ENCODE results near the gene ZGLP1. TPM values are rescaled to one million over a fixed set of nuclear protein-coding genes. Genes with fewer than 3 reads are reported as not detected.

The ZGLP1 gene
- total RNA-seq, 1 experiment from 2014 or later, result 1.8 TPM

DNA sequence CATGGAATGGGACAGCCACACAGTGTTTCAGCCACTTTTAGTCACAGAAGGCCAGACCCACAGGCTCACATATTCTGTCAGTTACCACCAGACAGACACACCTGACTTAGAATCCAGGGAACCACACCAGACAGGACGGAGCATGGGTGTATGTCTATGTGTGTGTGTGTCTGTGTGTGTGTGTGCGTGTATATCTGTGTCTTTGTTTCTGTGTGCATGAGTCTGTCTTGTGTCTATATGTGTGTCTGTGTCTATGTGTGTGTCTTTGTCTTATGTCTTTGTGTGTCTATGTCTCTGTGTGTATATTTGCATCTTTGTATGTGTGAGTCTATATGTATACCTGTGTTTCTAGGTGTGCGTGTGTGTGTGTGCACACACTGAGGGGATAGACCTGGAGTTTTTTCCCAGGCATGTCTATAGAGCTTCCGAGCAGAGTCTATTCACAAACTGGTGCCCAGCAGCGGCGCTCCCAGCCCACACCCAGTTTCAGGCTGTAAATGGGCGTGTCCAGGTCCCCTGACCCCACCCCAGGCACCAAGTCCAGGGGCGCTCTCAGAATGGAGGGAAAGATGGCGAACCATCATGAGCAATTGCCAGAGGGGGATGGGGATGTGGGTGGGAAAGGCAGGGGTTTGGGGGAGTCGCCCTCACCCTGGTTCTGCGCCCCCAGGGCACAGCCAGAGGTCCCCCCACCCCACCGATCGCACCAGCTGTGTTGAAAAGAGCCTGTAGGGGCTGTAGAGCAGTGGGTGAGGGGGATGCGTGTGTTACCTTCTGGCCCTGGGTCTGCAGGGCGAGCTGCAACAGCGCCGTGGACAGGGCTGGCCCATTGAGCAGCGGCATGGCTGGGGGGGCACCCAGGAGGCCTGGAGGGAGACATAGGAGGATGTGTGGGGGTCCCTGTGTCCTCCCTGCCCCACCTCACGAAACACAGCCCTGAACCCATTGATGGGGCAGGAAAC is 12.5 kb upstream of the ZGLP1 start:
- Histone ChIP-seq H3K36me3 (ENCODE audit: low read depth, low read length) (peaks cover 47% of the 10 kb centered on the region), H3K79me2 (ENCODE audit: low read length) (no peaks in the 10 kb centered on the region), H3K27me3 (ENCODE audit: low read length) (no peaks in the 10 kb centered on the region), H3K9ac (ENCODE audit: low read length) (no peak overlapping the region), H2AFZ (ENCODE audit: low read length) (no peak overlapping the region), H3K4me3 (ENCODE audit: low read length) (no peak overlapping the region), H3K9me3 (ENCODE audit: low read length) (no peaks in the 10 kb centered on the region), H3F3A (ENCODE audit: low read length, unreplicated experiment) (no peaks in the 10 kb centered on the region), H3K9me2 (replicated peaks; ENCODE audit: low read length) (no peaks in the 10 kb centered on the region), H3K4me1 (ENCODE audit: insufficient read depth, low read length) (no peaks in the 10 kb centered on the region), H3K27ac (ENCODE audit: low read length) (no peak overlapping the region), H3K4me2 (ENCODE audit: low read length) (no peak overlapping the region), H4K20me1 (ENCODE audit: low read length) (no peaks in the 10 kb centered on the region)
- BruUV-seq (replicated peaks), result no TSS peak
- ChIA-PET CTCF (no interaction called here), POLR2A (ENCODE audit: unreplicated experiment) (no interaction called here)
- TF ChIP-seq, protein P1, sequence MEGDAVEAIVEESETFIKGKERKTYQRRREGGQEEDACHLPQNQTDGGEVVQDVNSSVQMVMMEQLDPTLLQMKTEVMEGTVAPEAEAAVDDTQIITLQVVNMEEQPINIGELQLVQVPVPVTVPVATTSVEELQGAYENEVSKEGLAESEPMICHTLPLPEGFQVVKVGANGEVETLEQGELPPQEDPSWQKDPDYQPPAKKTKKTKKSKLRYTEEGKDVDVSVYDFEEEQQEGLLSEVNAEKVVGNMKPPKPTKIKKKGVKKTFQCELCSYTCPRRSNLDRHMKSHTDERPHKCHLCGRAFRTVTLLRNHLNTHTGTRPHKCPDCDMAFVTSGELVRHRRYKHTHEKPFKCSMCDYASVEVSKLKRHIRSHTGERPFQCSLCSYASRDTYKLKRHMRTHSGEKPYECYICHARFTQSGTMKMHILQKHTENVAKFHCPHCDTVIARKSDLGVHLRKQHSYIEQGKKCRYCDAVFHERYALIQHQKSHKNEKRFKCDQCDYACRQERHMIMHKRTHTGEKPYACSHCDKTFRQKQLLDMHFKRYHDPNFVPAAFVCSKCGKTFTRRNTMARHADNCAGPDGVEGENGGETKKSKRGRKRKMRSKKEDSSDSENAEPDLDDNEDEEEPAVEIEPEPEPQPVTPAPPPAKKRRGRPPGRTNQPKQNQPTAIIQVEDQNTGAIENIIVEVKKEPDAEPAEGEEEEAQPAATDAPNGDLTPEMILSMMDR (conservative IDR thresholded peaks at IDR 0.05; ENCODE audit: low read depth, low read length), result no peak
- TF ChIP-seq EZH2phosphoT487 (IDR thresholded peaks at IDR 0.05; ENCODE audit: borderline replicate concordance, low read length) (no peak), EZH2 (IDR thresholded peaks at IDR 0.05; ENCODE audit: low read length, unreplicated experiment) (no peak)
- intact Hi-C loops (cut with micrococcal nuclease), result no loop called here
- ATAC-seq (no peak), DNase-seq (no peak)

DNA sequence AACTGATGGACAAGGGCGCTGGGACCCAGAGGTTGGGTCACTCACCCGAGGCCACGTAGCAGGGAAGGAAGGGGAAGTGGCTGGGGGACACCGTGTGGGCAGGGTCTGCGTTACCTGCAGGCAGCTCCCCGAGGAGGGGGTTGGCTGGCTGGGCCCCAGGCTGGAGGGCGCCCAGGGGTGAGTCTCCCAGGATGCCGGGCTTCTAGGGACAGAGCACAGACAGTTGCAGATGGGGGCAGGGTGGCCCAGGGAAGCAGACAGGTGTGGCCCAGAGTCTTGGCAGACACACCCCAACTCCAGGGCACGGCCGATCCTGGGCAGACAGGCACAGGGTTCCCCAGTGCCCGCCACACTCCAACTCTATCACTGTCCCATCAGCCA is 11.8 kb upstream of the ZGLP1 start:
- H3K27ac ChIP-seq (ENCODE audit: low read length), result no peak overlapping the region
- H3K79me2 ChIP-seq (ENCODE audit: low read length), result no peaks in the 10 kb centered on the region
- no peak overlapping the region for H2AFZ ChIP-seq (ENCODE audit: low read length)
- no peaks in the 10 kb centered on the region for H3K9me3 ChIP-seq (ENCODE audit: low read length)
- H3K9ac ChIP-seq (ENCODE audit: low read length), result no peak overlapping the region
- intact Hi-C loops (cut with micrococcal nuclease), result no loop called here
- POLR2A ChIA-PET (ENCODE audit: unreplicated experiment), result no interaction called here
- H3K4me3 ChIP-seq (ENCODE audit: low read length), result no peak overlapping the region
- H3K27me3 ChIP-seq (ENCODE audit: low read length), result no peaks in the 10 kb centered on the region
- peaks cover 49% of the 10 kb centered on the region for H3K36me3 ChIP-seq (ENCODE audit: low read depth, low read length)
- H4K20me1 ChIP-seq (ENCODE audit: low read length), result no peaks in the 10 kb centered on the region
- no peaks in the 10 kb centered on the region for H3F3A ChIP-seq (ENCODE audit: low read length, unreplicated experiment)
- BruUV-seq (replicated peaks), result no TSS peak
- H3K9me2 ChIP-seq (replicated peaks; ENCODE audit: low read length), result no peaks in the 10 kb centered on the region
- CTCF ChIA-PET, result no interaction called here
- no peak for TF ChIP-seq EZH2 (IDR thresholded peaks at IDR 0.05; ENCODE audit: low read length, unreplicated experiment)
- no peak for TF ChIP-seq EZH2phosphoT487 (IDR thresholded peaks at IDR 0.05; ENCODE audit: borderline replicate concordance, low read length)
- TF ChIP-seq, protein P1 (conservative IDR thresholded peaks at IDR 0.05; ENCODE audit: low read depth, low read length), result no peak
- H3K4me1 ChIP-seq (ENCODE audit: insufficient read depth, low read length), result no peaks in the 10 kb centered on the region
- DNase-seq, result no peak
- ATAC-seq, result peak; percentile 8; the same call in 1 of the 2 replicates
- H3K4me2 ChIP-seq (ENCODE audit: low read length), result no peak overlapping the region

Measured in PC-3 (cell line).